CD4-positive, alpha-beta T cell (primary cell): Measurements from ENCODE around the gene CRCP. TPM values are rescaled to one million over a fixed set of nuclear protein-coding genes. Genes with fewer than 3 reads are reported as not detected.

Experiments
- ATAC-seq: fragments of 200-7000 bp; cut with Tn5 transposase; one replicate; pipeline ENCODE4 v1.10.0; 2022; ENCODE audit warnings: mild to moderate bottlenecking; ENCODE audit not compliant: poor library complexity
- CTCF ChIA-PET: fragments of 350-600 bp; sonication (Branson Sonifier 250); formaldehyde crosslinking; loops from one replicate; lab custom pipeline; 2021; ENCODE audit warnings: antibody characterized with exemption, inconsistent platforms; lab: Charles Lee
- POLR2A ChIA-PET: fragments of 350-600 bp; sonication (Branson Sonifier 250); formaldehyde crosslinking; loops from one replicate; lab custom pipeline; 2021; ENCODE audit warnings: antibody characterized with exemption, inconsistent platforms; lab: Charles Lee
- DNase-seq, 14 experiments: peaks; one replicate each; pipeline ENCODE4 v3.0.0-alpha.2; 2013 to 2020; ENCODE audit warnings: mixed read lengths in 2 of 14
- H3K27ac ChIP-seq, 2 donors: one replicate each; pipeline versions ENCODE4 v1.5.1 to v1.7.0; 2013; ENCODE audit warnings: low read length in 2 of 2, low read depth in 1 of 2, mild to moderate bottlenecking in 1 of 2
- H3K27me3 ChIP-seq, 2 experiments: 1 replicate in 1 of 2; 2 replicates in 1 of 2; pipeline versions ENCODE4 v1.6.1 to v1.7.0; 2013; ENCODE audit warnings: low read length in 2 of 2, control low read depth in 1 of 2, mild to moderate bottlenecking in 1 of 2, moderate library complexity in 1 of 2; ENCODE audit not compliant: insufficient read depth in 2 of 2, control insufficient read depth in 1 of 2
- H3K36me3 ChIP-seq: one replicate; pipeline ENCODE4 v1.6.1; 2013; ENCODE audit warnings: low read length, control low read depth; ENCODE audit not compliant: insufficient read depth
- H3K4me1 ChIP-seq: one replicate; pipeline ENCODE4 v1.6.1; 2013; ENCODE audit warnings: low read length, control low read depth; ENCODE audit not compliant: insufficient read depth
- H3K4me3 ChIP-seq: one replicate; pipeline ENCODE4 v1.5.1; 2013; ENCODE audit warnings: mild to moderate bottlenecking, low read length, moderate library complexity
- H3K9me3 ChIP-seq, 2 experiments: 1 replicate in 1 of 2; 2 replicates in 1 of 2; pipeline versions ENCODE4 v1.6.1 to v1.7.0; 2013; ENCODE audit warnings: low read length in 2 of 2, mild to moderate bottlenecking in 2 of 2, control low read depth in 1 of 2, moderate library complexity in 1 of 2; ENCODE audit not compliant: control insufficient read depth in 1 of 2, insufficient read depth in 1 of 2
- H3K27ac Mint-ChIP-seq: one replicate; pipeline ENCODE4 v1.8.0; 2020; ENCODE audit warnings: mixed read lengths
- H3K27me3 Mint-ChIP-seq: one replicate; pipeline ENCODE4 v1.8.0; 2021; ENCODE audit warnings: mixed read lengths
- H3K36me3 Mint-ChIP-seq: one replicate; pipeline ENCODE4 v1.8.0; 2021; ENCODE audit warnings: low read depth, mixed read lengths
- H3K4me1 Mint-ChIP-seq: one replicate; pipeline ENCODE4 v1.8.0; 2021; ENCODE audit warnings: low read depth, mixed read lengths
- H3K4me3 Mint-ChIP-seq: one replicate; pipeline ENCODE4 v1.8.0; 2020; ENCODE audit warnings: mild to moderate bottlenecking, mixed read lengths
- H3K9me3 Mint-ChIP-seq: one replicate; pipeline ENCODE4 v1.8.0; 2020; ENCODE audit warnings: mixed read lengths
- CTCF ChIP-seq: fragments of 200-600 bp; IDR thresholded peaks from one replicate; pipeline ENCODE4 v1.8.0; 2022; ENCODE audit warnings: antibody characterized with exemption, mild to moderate bottlenecking
- intact Hi-C, 2 experiments: fragments of 100-400 bp; cut with DNase I in 1 of 2; cut with micrococcal nuclease in 1 of 2; formaldehyde crosslinking; loops; one replicate each; pipeline versions ENCODE4 v1.15.1 to v1.9.0; 2023 to 2025; cut with DNase I, micrococcal nuclease
- total RNA-seq, 174 experiments: library from RNA in 2 of 174; stranded (reverse) in 2 of 174; gene quantifications; one replicate each; pipeline ENCODE4 v1.2.3 and lab custom pipeline; 2021 to 2026

CRCP gene
- total RNA-seq, 2 experiments from 2014 or later: 29.2 to 29.4 TPM

- H3K27ac ChIP-seq: no peak overlapping the region
- peaks cover 4% of the 10 kb centered on the region for H3K36me3 Mint-ChIP-seq
- no peak for TF ChIP-seq CTCF
- no peaks in the 10 kb centered on the region for H3K9me3 Mint-ChIP-seq
- intact Hi-C loops: loop anchor here (10.0 kb wide), 2 partner anchors 88 to 458 kb away; partner anchors contain the start of gene CRCP (in 1 of the 2)
- H3K27me3 ChIP-seq: peaks cover 5 to 8% of the 10 kb centered on the region in 2 experiments
- no peaks in the 10 kb centered on the region for H3K36me3 ChIP-seq
- peaks cover 24% of the 10 kb centered on the region for H3K4me1 ChIP-seq
- no peak overlapping the region for H3K27ac Mint-ChIP-seq
- peaks cover 19% of the 10 kb centered on the region for H3K27me3 Mint-ChIP-seq
- ChIA-PET CTCF (no interaction called here), POLR2A (no interaction called here)
- no peak for ATAC-seq
- H3K4me1 Mint-ChIP-seq: peaks cover 32% of the 10 kb centered on the region
- H3K4me3 ChIP-seq: no peak overlapping the region
- H3K4me3 Mint-ChIP-seq: peak overlapping the region; percentile 61
- H3K9me3 ChIP-seq: no peaks in the 10 kb centered on the region
- no peak for DNase-seq
These were observed 87.8 kb downstream of the CRCP start for GRCh38 chr7:66202441-66202840.

Other genes with a start within 250 kb of the CRCP start
- 1 to 10 TPM; 1.9 to 3.0 TPM for gene VKORC1L1, start 241.8 kb upstream of the CRCP start, total RNA-seq
- gene GUSB, start 132.6 kb upstream of the CRCP start, total RNA-seq: 10 to 100 TPM; 42.9 to 49.7 TPM
- 10 to 100 TPM; 11.2 to 12.3 TPM for gene ASL, start 39.0 kb upstream of the CRCP start, total RNA-seq
- gene TPST1, start 90.5 kb downstream of the CRCP start, total RNA-seq: 1 to 10 TPM; 1.9 to 2.6 TPM